Activated CD4-positive, alpha-beta memory T cell treated with anti-CD3 and anti-CD28 coated beads, Interleukin-2, amount 10 ng/mL, durations not matched to agents 7 days and 5 days (primary cell): Measurements from ENCODE around the gene KHK. TPM values are rescaled to one million over a fixed set of nuclear protein-coding genes. Genes with fewer than 3 reads are reported as not detected.
A peak's percentile ranks its signal among the peaks of the same experiment; 100 is the strongest.

Experiments used
- CTCF ChIA-PET: fragments of 350-600 bp; sonication (Branson Sonifier 250); formaldehyde crosslinking; loops from one replicate; lab custom pipeline; 2021; ENCODE audit warnings: antibody characterized with exemption, inconsistent platforms; lab: Charles Lee
- POLR2A ChIA-PET: fragments of 350-600 bp; sonication (Branson Sonifier 250); formaldehyde crosslinking; loops from one replicate; lab custom pipeline; 2021; ENCODE audit warnings: antibody characterized with exemption; lab: Charles Lee
- DNase-seq: peaks from one replicate; pipeline ENCODE4 v3.0.0-alpha.2; 2020
- H3K27ac Mint-ChIP-seq: one replicate; pipeline ENCODE4 v1.8.0; 2021; ENCODE audit warnings: mild to moderate bottlenecking, mixed read lengths
- H3K27me3 Mint-ChIP-seq: one replicate; pipeline ENCODE4 v1.8.0; 2021; ENCODE audit warnings: mixed read lengths
- H3K36me3 Mint-ChIP-seq: one replicate; pipeline ENCODE4 v1.8.0; 2021; ENCODE audit warnings: low read depth, mixed read lengths
- H3K4me1 Mint-ChIP-seq: one replicate; pipeline ENCODE4 v1.8.0; 2021; ENCODE audit warnings: mixed read lengths
- H3K4me3 Mint-ChIP-seq: one replicate; pipeline ENCODE4 v1.8.0; 2021; ENCODE audit warnings: mild to moderate bottlenecking, mixed read lengths
- H3K9me3 Mint-ChIP-seq: one replicate; pipeline ENCODE4 v1.8.0; 2021; ENCODE audit warnings: mixed read lengths
- total RNA-seq, 2 experiments: library from RNA; stranded (reverse); gene quantifications; one replicate each; pipeline ENCODE4 v1.2.3, GENCODE V29; 2021

The KHK gene
- total RNA-seq, 2 experiments from 2014 or later = 5.6 to 6.6 TPM

GRCh38 chr2:27093430-27094352 lies 7.1 kb downstream of the KHK start:
- no peak overlapping the region for H3K27ac Mint-ChIP-seq
- no peaks in the 10 kb centered on the region for H3K36me3 Mint-ChIP-seq

GRCh38 chr2:27094353-27094984 lies 7.9 kb downstream of the KHK start:
- Mint-ChIP-seq H3K36me3 (no peaks in the 10 kb centered on the region), H3K27ac (no peak overlapping the region), H3K4me1 (peaks cover 13% of the 10 kb centered on the region), H3K27me3 (no peaks in the 10 kb centered on the region), H3K9me3 (no peaks in the 10 kb centered on the region), H3K4me3 (no peak overlapping the region)
- ChIA-PET CTCF (interaction anchor here (0.6 kb wide), 1 partner anchor 28 kb away, joined by 4 read pairs; no protein-coding TSS in a partner anchor), POLR2A (interaction anchor here (2.3 kb wide), 1 partner anchor 43 kb away, joined by 6 read pairs; the partner anchor contains the start of gene AGBL5)
- DNase-seq = no peak

More at GRCh38 chr2:27093430-27094352, 7.1 kb downstream of the KHK start:
- H3K4me3 Mint-ChIP-seq = no peak overlapping the region
- no peaks in the 10 kb centered on the region for H3K27me3 Mint-ChIP-seq
- no peaks in the 10 kb centered on the region for H3K9me3 Mint-ChIP-seq
- ChIA-PET CTCF (interaction anchor here (0.6 to 1.2 kb wide), 2 partner anchors 27 to 185 kb away, joined by 3 to 4 read pairs; no protein-coding TSS in a partner anchor), POLR2A (no interaction called here)
- peaks cover 13% of the 10 kb centered on the region for H3K4me1 Mint-ChIP-seq
- no peak for DNase-seq

- ChIA-PET CTCF (interaction anchor here (0.9 to 7.9 kb wide), 3 partner anchors 8 to 185 kb away, joined by 3 to 75 read pairs (median 10); partner anchors contain the start of genes KHK and TRIM54), POLR2A (interaction anchor here (1.0 to 2.3 kb wide), 5 partner anchors 10 to 185 kb away, joined by 3 to 6 read pairs (median 5); partner anchors contain the start of genes AGBL5 and OST4)
- Mint-ChIP-seq H3K4me3 (no peak overlapping the region), H3K27me3 (no peaks in the 10 kb centered on the region), H3K4me1 (peaks cover 12% of the 10 kb centered on the region), H3K36me3 (no peaks in the 10 kb centered on the region), H3K9me3 (no peaks in the 10 kb centered on the region), H3K27ac (no peak overlapping the region)
- DNase-seq = no peak
Observed at GRCh38 chr2:27095427-27095744, 8.8 kb downstream of the KHK start.

- Mint-ChIP-seq H3K9me3 (no peaks in the 10 kb centered on the region), H3K4me1 (peaks cover 12% of the 10 kb centered on the region), H3K27ac (no peak overlapping the region), H3K4me3 (no peak overlapping the region), H3K36me3 (no peaks in the 10 kb centered on the region), H3K27me3 (no peaks in the 10 kb centered on the region)
- DNase-seq = peak; percentile 60
- POLR2A ChIA-PET = interaction anchor here (0.6 to 2.5 kb wide), 8 partner anchors 9 to 184 kb away, joined by 3 to 6 read pairs (median 4); partner anchors contain the start of genes AGBL5 and OST4
- CTCF ChIA-PET = interaction anchor here (0.9 to 7.9 kb wide), 6 partner anchors 9 to 208 kb away, joined by 3 to 75 read pairs (median 8); partner anchors contain the start of genes ABHD1, KHK and TRIM54
Observed at GRCh38 chr2:27095745-27096651, 9.4 kb downstream of the KHK start.

GRCh38 chr2:27096748-27097297 lies 10.3 kb downstream of the KHK start:
- ChIA-PET CTCF (interaction anchor here (0.9 to 7.9 kb wide), 7 partner anchors 9 to 207 kb away, joined by 3 to 75 read pairs (median 6); partner anchors contain the start of genes ABHD1, KHK and TRIM54), POLR2A (interaction anchor here (0.6 to 2.5 kb wide), 5 partner anchors 9 to 152 kb away, joined by 3 to 6 read pairs (median 4); partner anchors contain the start of gene OST4)
- Mint-ChIP-seq H3K4me1 (peaks cover 12% of the 10 kb centered on the region), H3K27ac (no peak overlapping the region), H3K4me3 (no peak overlapping the region), H3K27me3 (no peaks in the 10 kb centered on the region), H3K36me3 (no peaks in the 10 kb centered on the region), H3K9me3 (no peaks in the 10 kb centered on the region)
- DNase-seq = no peak

DNA sequence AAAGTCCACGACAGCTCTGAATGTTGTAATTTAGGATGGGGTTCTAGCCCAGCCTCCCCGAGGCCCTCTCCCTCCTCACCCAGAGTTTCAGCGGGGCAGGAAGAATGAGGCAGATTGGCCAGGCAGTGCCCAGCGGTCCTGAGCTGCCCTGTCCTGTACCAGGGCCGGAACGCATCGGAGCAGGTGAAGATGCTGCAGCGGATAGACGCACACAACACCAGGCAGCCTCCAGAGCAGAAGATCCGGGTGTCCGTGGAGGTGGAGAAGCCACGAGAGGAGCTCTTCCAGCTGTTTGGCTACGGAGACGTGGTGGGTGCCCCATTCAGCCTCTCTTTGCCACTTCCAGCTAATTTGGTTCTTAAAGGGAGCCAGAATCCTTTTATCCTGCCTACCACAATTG lies 10.8 kb downstream of the KHK start:
- H3K27ac Mint-ChIP-seq = no peak overlapping the region
- ChIA-PET POLR2A (interaction anchor here (0.6 to 2.5 kb wide), 2 partner anchors 13 to 17 kb away, joined by 3 to 6 read pairs; no protein-coding TSS in a partner anchor), CTCF (interaction anchor here (0.9 to 7.9 kb wide), 9 partner anchors 10 to 207 kb away, joined by 3 to 75 read pairs (median 4); partner anchors contain the start of genes ABHD1, KHK, SLC30A3 and TRIM54)
- no peaks in the 10 kb centered on the region for H3K9me3 Mint-ChIP-seq
- H3K27me3 Mint-ChIP-seq = no peaks in the 10 kb centered on the region
- peaks cover 12% of the 10 kb centered on the region for H3K4me1 Mint-ChIP-seq
- no peak overlapping the region for H3K4me3 Mint-ChIP-seq
- H3K36me3 Mint-ChIP-seq = no peaks in the 10 kb centered on the region
- DNase-seq = no peak

GRCh38 chr2:27099334-27099955 lies 12.9 kb downstream of the KHK start:
- Mint-ChIP-seq H3K27ac (no peak overlapping the region), H3K4me3 (no peak overlapping the region), H3K36me3 (no peaks in the 10 kb centered on the region), H3K9me3 (no peaks in the 10 kb centered on the region), H3K4me1 (peaks cover 12% of the 10 kb centered on the region), H3K27me3 (no peaks in the 10 kb centered on the region)
- no peak for DNase-seq
- POLR2A ChIA-PET = no interaction called here
- CTCF ChIA-PET = interaction anchor here (0.8 to 7.9 kb wide), 6 partner anchors 9 to 310 kb away, joined by 3 to 75 read pairs (median 4); partner anchors contain the start of genes ABHD1, PPM1G and TRIM54

GRCh38 chr2:27100036-27100435 lies 13.5 kb downstream of the KHK start:
- Mint-ChIP-seq H3K4me3 (no peak overlapping the region), H3K9me3 (no peaks in the 10 kb centered on the region), H3K27me3 (no peaks in the 10 kb centered on the region), H3K36me3 (no peaks in the 10 kb centered on the region), H3K27ac (no peak overlapping the region), H3K4me1 (peaks cover 12% of the 10 kb centered on the region)
- ChIA-PET POLR2A (no interaction called here), CTCF (interaction anchor here (1.0 to 7.9 kb wide), 5 partner anchors 9 to 310 kb away, joined by 3 to 75 read pairs (median 5); partner anchors contain the start of genes ABHD1, PPM1G and TRIM54)
- no peak for DNase-seq

DNA sequence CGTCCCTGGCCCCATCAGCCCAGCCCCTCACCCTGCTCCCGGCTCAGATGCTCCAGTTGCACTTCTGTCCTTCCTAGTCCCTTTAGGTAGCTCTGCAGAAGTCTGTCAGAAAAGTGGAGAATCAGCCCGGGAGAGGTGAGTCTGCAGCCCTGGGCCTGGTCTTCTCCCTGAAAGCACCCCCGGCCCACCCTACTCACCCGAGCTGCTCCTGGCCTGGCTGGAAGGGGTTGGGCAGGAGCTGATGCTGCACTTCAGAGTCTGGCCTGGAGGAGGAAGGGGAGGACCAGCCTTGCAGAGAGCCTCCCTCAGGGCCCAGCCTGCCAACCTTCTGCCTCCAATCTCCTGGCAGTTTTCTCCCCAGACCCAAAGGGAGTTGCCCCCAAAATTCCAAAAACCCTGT lies 15.8 kb downstream of the KHK start:
- no peak for DNase-seq
- H3K36me3 Mint-ChIP-seq = no peaks in the 10 kb centered on the region
- H3K27me3 Mint-ChIP-seq = no peaks in the 10 kb centered on the region
- no peaks in the 10 kb centered on the region for H3K4me1 Mint-ChIP-seq
- ChIA-PET POLR2A (interaction anchor here (2.0 kb wide), 1 partner anchor 16 kb away, joined by 7 read pairs; the partner anchor contains the start of gene KHK), CTCF (interaction anchor here (0.8 to 7.9 kb wide), 3 partner anchors 68 to 202 kb away, joined by 3 to 75 read pairs (median 46); partner anchors contain the start of gene TRIM54)
- H3K4me3 Mint-ChIP-seq = no peak overlapping the region
- no peaks in the 10 kb centered on the region for H3K9me3 Mint-ChIP-seq
- no peak overlapping the region for H3K27ac Mint-ChIP-seq

DNA sequence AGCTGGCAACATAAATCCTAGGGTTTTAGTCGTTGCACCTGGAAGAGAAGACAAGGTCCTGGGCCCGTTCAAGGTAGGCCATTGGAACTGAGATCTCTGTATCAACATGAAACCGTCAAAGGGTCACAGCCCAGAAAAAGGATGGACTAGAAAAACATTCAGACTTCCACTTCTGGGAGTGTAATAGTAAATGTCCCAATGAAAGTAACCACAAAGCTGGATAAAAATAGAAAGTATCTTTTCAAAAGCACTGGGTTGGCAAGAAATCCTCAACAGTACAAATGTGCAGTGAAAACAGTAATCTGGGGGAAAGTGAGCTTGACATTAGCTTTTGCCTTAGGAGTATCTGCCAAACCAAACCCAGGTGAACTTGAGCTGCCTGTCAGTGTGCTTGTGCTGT lies 19.4 kb downstream of the KHK start:
- no peak for DNase-seq
- H3K36me3 Mint-ChIP-seq = no peaks in the 10 kb centered on the region
- ChIA-PET POLR2A (interaction anchor here (0.8 kb wide), 1 partner anchor 10 kb away, joined by 4 read pairs; no protein-coding TSS in a partner anchor), CTCF (interaction anchor here (0.8 to 2.4 kb wide), 5 partner anchors 10 to 197 kb away, joined by 3 to 6 read pairs (median 5); no protein-coding TSS in a partner anchor)
- H3K9me3 Mint-ChIP-seq = no peaks in the 10 kb centered on the region
- H3K27me3 Mint-ChIP-seq = no peaks in the 10 kb centered on the region
- H3K27ac Mint-ChIP-seq = no peak overlapping the region
- no peaks in the 10 kb centered on the region for H3K4me1 Mint-ChIP-seq
- no peak overlapping the region for H3K4me3 Mint-ChIP-seq

DNA sequence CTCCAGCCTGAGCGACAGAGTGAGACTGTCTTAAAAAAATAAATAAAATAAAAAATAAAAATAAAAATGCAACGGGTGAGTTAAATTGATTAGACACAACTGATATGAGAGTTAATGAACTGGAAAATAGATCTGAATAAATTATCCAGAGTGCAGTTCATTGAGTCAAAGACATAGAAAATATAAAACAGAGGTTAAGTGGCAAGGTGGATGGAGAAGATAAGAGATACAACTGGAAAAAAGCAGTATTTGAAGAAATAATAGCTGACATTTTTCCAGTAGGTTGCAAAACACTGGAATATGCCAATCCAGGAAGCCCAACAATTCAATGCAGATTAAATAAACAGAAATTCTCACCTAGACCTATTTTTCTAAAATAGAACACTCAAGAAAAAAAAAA lies 21.6 kb downstream of the KHK start:
- H3K27me3 Mint-ChIP-seq = no peaks in the 10 kb centered on the region
- H3K4me3 Mint-ChIP-seq = no peak overlapping the region
- ChIA-PET POLR2A (interaction anchor here (1.6 kb wide), 1 partner anchor 16 kb away, joined by 5 read pairs; the partner anchor contains the start of gene ABHD1), CTCF (interaction anchor here (1.0 to 1.2 kb wide), 2 partner anchors 9 to 11 kb away, joined by 3 to 5 read pairs; no protein-coding TSS in a partner anchor)
- no peaks in the 10 kb centered on the region for H3K9me3 Mint-ChIP-seq
- DNase-seq = no peak
- H3K36me3 Mint-ChIP-seq = no peaks in the 10 kb centered on the region
- H3K4me1 Mint-ChIP-seq = no peaks in the 10 kb centered on the region
- H3K27ac Mint-ChIP-seq = no peak overlapping the region
